ENCODE results near the gene EXOC3.

Gene EXOC3

GRCh38 chr5:448061-448765, 5.2 kb downstream of the EXOC3 start:
- no peak overlapping the region for H3K4me3 ChIP-seq (ENCODE audit: low read depth, low read length)
- TF ChIP-seq CTCF (conservative IDR thresholded peaks at IDR 0.05; ENCODE audit: low read depth, low read length): no peak
- DNase-seq (ENCODE audit: low read depth): no peak

- no peak overlapping the region for H3K4me3 ChIP-seq (ENCODE audit: low read depth, low read length)
- DNase-seq (ENCODE audit: low read depth): no peak
- TF ChIP-seq CTCF (conservative IDR thresholded peaks at IDR 0.05; ENCODE audit: low read depth, low read length): no peak
These were observed 5.8 kb downstream of the EXOC3 start for GRCh38 chr5:448766-449090.

GRCh38 chr5:449151-449550, 6.2 kb downstream of the EXOC3 start:
- no peak overlapping the region for H3K4me3 ChIP-seq (ENCODE audit: low read depth, low read length)
- DNase-seq (ENCODE audit: low read depth): no peak
- no peak for TF ChIP-seq CTCF (conservative IDR thresholded peaks at IDR 0.05; ENCODE audit: low read depth, low read length)

- TF ChIP-seq CTCF (conservative IDR thresholded peaks at IDR 0.05; ENCODE audit: low read depth, low read length): no peak
- no peak for DNase-seq (ENCODE audit: low read depth)
- H3K4me3 ChIP-seq (ENCODE audit: low read depth, low read length): no peak overlapping the region
These were observed 8.8 kb downstream of the EXOC3 start for GRCh38 chr5:451587-452458.

GRCh38 chr5:452978-453710, 10.2 kb downstream of the EXOC3 start:
- H3K4me3 ChIP-seq (ENCODE audit: low read depth, low read length): no peak overlapping the region
- TF ChIP-seq CTCF (conservative IDR thresholded peaks at IDR 0.05; ENCODE audit: low read depth, low read length): no peak
- DNase-seq (ENCODE audit: low read depth): no peak

- no peak for DNase-seq (ENCODE audit: low read depth)
- TF ChIP-seq CTCF (conservative IDR thresholded peaks at IDR 0.05; ENCODE audit: low read depth, low read length): no peak
- no peak overlapping the region for H3K4me3 ChIP-seq (ENCODE audit: low read depth, low read length)
These were observed 10.9 kb downstream of the EXOC3 start for GRCh38 chr5:453725-454481.
